ENCODE data around the gene SEC61A1.

The SEC61A1 gene

DNA sequence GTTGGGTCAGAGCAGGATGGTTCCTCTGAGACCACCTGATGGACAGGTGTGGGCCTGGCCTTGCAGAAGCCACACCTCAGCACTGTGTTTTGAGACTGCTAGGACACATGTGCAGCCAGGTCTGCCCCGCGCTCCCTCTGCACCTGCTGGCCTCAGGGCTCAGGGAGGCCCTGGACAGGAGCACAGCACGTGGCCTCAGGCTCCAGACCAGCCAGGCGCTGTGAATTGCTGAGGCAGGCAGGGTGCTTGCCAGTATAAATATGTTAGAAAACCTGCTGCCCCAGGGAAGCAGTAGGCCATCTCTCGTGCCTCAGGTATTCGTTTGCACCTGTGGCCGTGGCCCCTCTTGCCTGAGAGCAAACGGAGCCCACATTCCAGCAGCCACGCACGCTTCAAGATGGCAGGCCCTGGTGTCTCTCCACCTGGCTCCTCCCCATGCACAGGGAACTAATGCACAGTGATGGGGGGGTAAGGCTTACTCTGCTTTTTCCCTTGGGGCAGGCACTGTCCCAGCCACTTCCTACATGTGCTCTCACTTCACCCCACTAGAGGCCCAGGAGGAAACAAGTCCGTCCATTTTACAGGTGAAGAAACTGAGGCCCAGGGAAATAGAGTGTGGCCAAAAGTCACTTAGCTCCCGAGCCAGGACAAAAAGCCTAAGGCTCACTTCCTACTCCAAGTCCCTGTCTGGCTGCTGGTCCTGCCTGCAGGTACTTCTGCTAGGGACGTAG is 20.4 kb downstream of the SEC61A1 start:
- no peak overlapping the region for H3K4me3 ChIP-seq (replicated peaks; ENCODE audit: low read depth, low read length)
- no peak for DNase-seq (ENCODE audit: low read depth)
- no peak for TF ChIP-seq CTCF (IDR thresholded peaks at IDR 0.05; ENCODE audit: low read length, missing control alignments)

- no peak for TF ChIP-seq CTCF (IDR thresholded peaks at IDR 0.05; ENCODE audit: low read length, missing control alignments)
- DNase-seq (ENCODE audit: low read depth), result no peak
- no peak overlapping the region for H3K4me3 ChIP-seq (replicated peaks; ENCODE audit: low read depth, low read length)
These were observed 21.0 kb downstream of the SEC61A1 start for GRCh38 chr3:128073185-128073725.

GRCh38 chr3:128073807-128074206 is 21.6 kb downstream of the SEC61A1 start:
- TF ChIP-seq CTCF (IDR thresholded peaks at IDR 0.05; ENCODE audit: low read length, missing control alignments), result no peak
- no peak overlapping the region for H3K4me3 ChIP-seq (replicated peaks; ENCODE audit: low read depth, low read length)
- DNase-seq (ENCODE audit: low read depth), result peak; percentile 82

DNA sequence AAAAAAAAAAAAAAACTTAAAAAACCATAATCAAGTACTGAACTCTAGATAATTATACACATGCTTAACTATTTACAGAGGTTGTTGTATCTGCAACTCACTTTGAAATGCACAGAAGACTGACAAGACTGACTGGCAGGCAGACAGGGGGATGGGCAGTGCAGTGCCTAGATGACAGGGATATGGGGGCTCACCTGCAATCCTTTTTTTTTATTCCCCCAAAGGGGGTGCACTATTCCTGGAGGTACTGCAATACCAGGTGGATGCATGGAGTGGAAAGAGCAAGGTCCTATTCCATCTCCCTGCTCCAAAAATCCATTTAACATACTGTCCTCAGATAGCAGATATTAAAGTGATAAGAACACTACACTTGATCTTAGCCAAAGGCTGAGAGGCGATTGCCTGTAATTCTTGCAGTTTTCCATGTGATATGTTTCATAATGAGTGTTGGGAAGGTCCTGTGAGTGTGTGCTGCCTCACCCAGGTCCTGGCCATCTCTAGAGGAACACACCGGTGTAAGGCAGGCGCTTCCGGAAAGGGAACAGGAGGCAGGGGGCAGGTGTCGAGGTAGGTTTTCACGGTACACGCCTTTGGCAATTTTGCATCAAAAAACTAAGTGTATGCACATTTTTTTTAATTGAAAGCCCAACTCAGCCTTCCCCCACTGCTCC is 22.7 kb downstream of the SEC61A1 start:
- H3K4me3 ChIP-seq (replicated peaks; ENCODE audit: low read depth, low read length), result peak overlapping the region; percentile 17
- no peak for TF ChIP-seq CTCF (IDR thresholded peaks at IDR 0.05; ENCODE audit: low read length, missing control alignments)
- DNase-seq (ENCODE audit: low read depth), result no peak

GRCh38 chr3:128075522-128076482 is 23.6 kb downstream of the SEC61A1 start:
- H3K4me3 ChIP-seq (replicated peaks; ENCODE audit: low read depth, low read length), result peak overlapping the region; percentile 44
- peak; percentile 62 for TF ChIP-seq CTCF (IDR thresholded peaks at IDR 0.05; ENCODE audit: low read length, missing control alignments)
- peak; percentile 88 for DNase-seq (ENCODE audit: low read depth)

GRCh38 chr3:128076483-128077201 is 24.4 kb downstream of the SEC61A1 start:
- peak overlapping the region; percentile 12 for H3K4me3 ChIP-seq (replicated peaks; ENCODE audit: low read depth, low read length)
- no peak for TF ChIP-seq CTCF (IDR thresholded peaks at IDR 0.05; ENCODE audit: low read length, missing control alignments)
- no peak for DNase-seq (ENCODE audit: low read depth)
